ENCODE data around the gene OVCH2.
"Not testable (repeated sequence)": the region's sequence is repeated elsewhere in the genome, so short reads cannot be mapped to it uniquely, and the experiment has no call there.

Gene OVCH2

GRCh38 chr11:7706377-7706776 lies at the start of gene OVCH2:
Gene OVCH2, minus strand, starts transcription at chr11:7706477. Its CDS starts 83 bp downstream, at chr11:7706394.
- no peak for DNase-seq

- peak; percentile 34 for DNase-seq
These were observed 43.2 kb upstream of the OVCH2 start for GRCh38 chr11:7749456-7749855.

GRCh38 chr11:7734767-7735166 lies 28.5 kb upstream of the OVCH2 start:
- DNase-seq = not testable (repeated sequence)

GRCh38 chr11:7714786-7715185 lies 8.5 kb upstream of the OVCH2 start:
- DNase-seq = peak; percentile 13

- no peak for DNase-seq
These were observed 2.5 kb downstream of the OVCH2 start for GRCh38 chr11:7703740-7704139.

GRCh38 chr11:7696424-7696823 lies 9.9 kb downstream of the OVCH2 start:
- DNase-seq = no peak

- DNase-seq = no peak
These were observed 12.0 kb downstream of the OVCH2 start for GRCh38 chr11:7694235-7694634.

GRCh38 chr11:7692426-7692825 lies 13.9 kb downstream of the OVCH2 start:
- no peak for DNase-seq

GRCh38 chr11:7691759-7692350 lies 14.4 kb downstream of the OVCH2 start:
- DNase-seq = no peak

GRCh38 chr11:7690648-7691047 lies 15.6 kb downstream of the OVCH2 start:
- peak; percentile 28 for DNase-seq

- no peak for DNase-seq
These were observed 17.0 kb downstream of the OVCH2 start for GRCh38 chr11:7689239-7689638.

GRCh38 chr11:7688238-7688826 lies 17.9 kb downstream of the OVCH2 start:
- DNase-seq = peak; percentile 55

- no peak for DNase-seq
These were observed 18.9 kb downstream of the OVCH2 start for GRCh38 chr11:7687386-7687785.

GRCh38 chr11:7686761-7687160 lies 19.5 kb downstream of the OVCH2 start:
- no peak for DNase-seq

GRCh38 chr11:7683571-7683970 lies 22.7 kb downstream of the OVCH2 start:
- no peak for DNase-seq

- DNase-seq = no peak
These were observed 28.5 kb downstream of the OVCH2 start for GRCh38 chr11:7677796-7678201.

GRCh38 chr11:7677071-7677470 lies 29.2 kb downstream of the OVCH2 start:
- peak; percentile 81 for DNase-seq

- DNase-seq = no peak
These were observed 30.6 kb downstream of the OVCH2 start for GRCh38 chr11:7675631-7676030.

GRCh38 chr11:7673724-7674434 lies 32.4 kb downstream of the OVCH2 start:
- no peak for DNase-seq

- DNase-seq = peak; percentile 37
These were observed 33.1 kb downstream of the OVCH2 start, which contains the start of gene CYB5R2 for GRCh38 chr11:7672960-7673723. Gene CYB5R2, minus strand, starts transcription at chr11:7673500. Its CDS starts 675 bp downstream, at chr11:7672825.

- DNase-seq = no peak
These were observed 33.9 kb downstream of the OVCH2 start for GRCh38 chr11:7672276-7672959.

- no peak for DNase-seq
These were observed 34.7 kb downstream of the OVCH2 start for GRCh38 chr11:7671347-7672215.

All from suppressor macrophage treated with lipopolysaccharide for 4 hours (primary cell).